Activated CD4-positive, alpha-beta T cell treated with anti-CD3 and anti-CD28 coated beads for 4 hours (primary cell): Measurements from ENCODE around the gene MILR1.
"Not testable (repeated sequence)": the region's sequence is repeated elsewhere in the genome, so short reads cannot be mapped to it uniquely, and the experiment has no call there.

Experiments
- DNase-seq, 2 donors: peaks; one replicate each; pipeline ENCODE4 v3.0.0-alpha.2; 2020

MILR1 gene, protein sequence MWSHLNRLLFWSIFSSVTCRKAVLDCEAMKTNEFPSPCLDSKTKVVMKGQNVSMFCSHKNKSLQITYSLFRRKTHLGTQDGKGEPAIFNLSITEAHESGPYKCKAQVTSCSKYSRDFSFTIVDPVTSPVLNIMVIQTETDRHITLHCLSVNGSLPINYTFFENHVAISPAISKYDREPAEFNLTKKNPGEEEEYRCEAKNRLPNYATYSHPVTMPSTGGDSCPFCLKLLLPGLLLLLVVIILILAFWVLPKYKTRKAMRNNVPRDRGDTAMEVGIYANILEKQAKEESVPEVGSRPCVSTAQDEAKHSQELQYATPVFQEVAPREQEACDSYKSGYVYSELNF

DNA sequence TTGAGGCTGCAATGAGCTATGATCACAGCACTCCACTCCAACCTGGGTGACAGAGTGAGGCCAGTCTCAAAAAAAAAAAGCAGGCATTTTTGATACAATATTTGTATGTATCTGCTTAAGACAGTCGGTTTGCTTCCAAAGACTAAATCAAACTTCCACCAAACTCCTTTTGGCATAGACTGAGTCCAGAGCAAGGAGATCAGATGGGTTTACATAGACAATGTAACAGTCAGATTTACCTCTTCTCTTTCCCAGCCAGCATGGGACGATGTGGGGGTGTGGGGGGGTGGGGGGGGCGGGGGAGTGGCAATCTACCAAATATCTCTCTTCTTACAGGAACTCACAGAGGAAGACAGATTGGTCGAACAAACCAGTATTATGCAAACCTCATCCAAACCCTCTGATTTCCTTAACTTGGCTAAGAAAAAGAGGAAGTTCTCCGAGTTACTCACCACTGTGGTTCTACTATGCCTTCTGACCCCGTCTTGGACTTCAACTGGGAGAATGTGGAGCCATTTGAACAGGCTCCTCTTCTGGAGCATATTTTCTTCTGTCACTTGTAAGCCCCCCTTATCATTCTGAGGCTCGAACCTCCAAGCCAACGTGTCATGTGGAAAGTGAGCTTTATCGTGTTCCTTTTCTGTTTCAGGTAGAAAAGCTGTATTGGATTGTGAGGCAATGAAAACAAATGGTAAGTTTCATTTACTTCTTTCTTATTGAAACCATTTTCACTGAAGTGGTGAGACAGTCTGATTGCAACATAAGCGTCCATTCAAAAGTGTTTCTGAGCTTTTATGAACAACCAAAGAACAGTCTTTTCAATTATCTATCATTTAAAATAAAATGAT, at the start of gene MILR1:
Gene MILR1, plus strand, starts transcription at position 451 of the 848 bp plus-strand sequence. Its CDS starts 54 bp downstream, at position 505.
- no peak for DNase-seq

DNA sequence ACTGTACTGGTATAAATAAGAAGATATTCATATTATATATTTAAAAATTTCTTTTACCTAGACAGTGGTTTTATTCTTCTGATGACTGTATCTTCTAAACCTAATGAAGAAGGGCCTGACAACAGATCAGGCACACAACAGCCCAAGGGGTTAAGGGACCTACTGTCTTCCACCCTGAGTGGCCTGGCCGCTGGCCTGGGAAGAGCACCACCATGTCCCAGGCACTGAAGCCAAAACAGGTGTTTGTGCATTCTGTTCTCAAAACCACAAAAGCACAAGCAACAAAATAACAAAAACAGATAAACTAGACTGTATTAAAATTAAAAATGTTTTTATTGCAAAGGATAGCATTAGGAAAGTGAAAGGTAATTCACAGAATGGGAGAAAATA, 49.2 kb upstream of the MILR1 start:
- no peak for DNase-seq

DNA sequence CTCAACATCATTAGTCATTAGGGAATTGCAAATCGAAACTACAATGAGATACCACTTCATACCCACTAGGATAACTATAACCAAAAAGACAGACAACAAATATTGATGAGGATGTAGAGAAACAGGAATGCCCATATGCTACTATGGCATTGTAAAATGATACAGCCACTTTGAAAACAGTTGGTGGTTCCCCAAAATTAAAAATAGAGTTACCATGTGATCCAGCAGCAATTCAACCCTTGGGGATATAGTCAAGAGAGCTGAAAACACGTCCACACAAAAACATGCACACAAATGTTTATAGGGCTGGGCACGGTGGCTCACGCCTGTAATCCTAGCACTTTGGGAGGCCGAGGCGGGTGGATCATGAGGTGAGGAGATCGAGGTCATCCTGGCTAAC, 48.3 kb upstream of the MILR1 start:
- no peak for DNase-seq

DNA sequence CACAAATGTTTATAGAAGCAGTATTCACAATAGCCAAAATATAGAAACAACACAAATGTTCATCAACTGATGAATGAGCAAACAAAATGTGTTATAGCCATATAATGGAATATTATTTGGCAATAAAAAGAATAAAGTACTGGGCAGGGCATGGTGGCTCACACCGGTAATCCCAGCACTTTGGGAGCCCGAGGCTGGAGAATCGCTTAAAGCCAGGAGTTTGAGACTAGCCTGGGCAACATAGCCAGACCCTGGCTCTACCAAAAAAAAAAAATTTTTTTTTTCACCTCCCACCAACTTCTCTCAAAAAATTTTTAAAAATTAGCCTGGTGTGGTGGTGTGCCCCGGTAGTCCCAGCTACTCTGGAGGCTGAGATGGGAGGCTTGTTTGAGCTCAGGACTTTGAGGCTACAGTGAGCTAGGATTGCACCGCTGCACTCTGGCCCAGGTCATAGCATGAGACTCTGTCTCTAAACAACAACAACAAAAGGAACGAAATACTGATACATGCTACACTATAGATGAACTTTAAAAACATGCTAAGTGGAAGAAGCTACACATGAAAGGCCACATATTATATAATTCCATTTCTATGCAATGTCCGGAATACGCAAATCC, 47.6 kb upstream of the MILR1 start:
- no peak for DNase-seq

DNA sequence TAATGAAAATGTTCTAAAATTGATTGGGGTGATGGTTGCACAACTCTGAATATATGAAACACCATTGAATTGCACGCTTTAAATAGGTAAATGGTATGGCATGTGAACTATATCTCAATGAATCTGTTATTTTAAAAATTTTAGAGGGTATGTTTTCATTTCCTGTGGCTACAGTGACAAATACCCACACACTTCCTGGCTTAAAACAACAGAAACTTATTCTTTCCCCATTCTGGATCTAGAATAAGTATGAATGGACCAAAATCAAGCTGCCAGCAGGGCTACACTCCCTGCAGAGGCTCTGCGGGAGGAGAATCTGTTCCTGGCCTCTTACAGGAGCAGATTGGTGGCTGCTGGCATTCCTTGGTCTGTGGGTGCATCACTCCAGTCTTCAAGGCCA, 47.0 kb upstream of the MILR1 start:
- no peak for DNase-seq

DNA sequence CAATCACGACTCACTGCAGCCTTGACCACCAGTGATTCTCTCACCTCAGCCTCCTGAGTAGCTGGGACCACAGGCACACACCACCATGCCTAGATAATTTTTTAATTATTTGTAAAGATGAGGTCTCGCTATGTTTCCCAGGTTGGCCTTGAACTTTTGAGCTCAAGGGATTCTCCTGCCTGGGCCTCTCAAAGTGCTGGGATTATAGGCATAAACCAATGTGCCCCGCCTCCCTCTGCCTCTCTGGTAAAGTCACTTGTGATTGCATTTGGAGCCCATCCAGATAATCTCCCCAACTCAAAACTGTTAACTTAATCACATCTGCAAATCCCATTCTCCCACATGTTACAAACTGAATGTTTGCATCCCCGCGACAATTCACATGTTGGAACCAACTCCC, 46.4 kb upstream of the MILR1 start:
- no peak for DNase-seq

DNA sequence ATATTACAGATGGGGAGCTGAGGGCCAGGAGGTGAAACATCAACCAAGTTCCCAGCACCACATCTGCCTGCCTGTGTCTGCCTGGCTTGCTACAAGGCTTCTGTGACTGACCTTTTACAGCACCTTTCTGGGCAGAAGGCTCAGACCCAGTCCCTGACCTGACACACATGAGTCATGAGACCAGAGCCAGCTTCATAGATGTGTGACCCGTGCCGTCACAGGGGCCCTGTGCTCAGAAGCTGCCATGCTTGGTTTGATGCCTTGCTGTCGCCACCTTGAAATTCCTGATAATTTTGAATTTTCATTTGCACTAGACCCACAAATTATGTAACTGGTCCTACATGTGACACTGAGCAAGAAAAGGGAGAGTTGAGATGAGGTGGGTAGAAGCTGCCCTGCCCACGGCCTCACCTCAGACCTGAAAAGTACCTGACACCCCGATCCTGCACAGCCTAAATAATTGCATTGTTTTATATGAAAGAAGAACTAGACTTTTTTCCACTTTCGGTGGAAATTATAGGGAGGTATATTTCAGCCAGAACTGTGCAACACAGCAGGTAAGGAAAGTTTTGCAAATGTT, 44.9 kb upstream of the MILR1 start:
- no peak for DNase-seq

DNA sequence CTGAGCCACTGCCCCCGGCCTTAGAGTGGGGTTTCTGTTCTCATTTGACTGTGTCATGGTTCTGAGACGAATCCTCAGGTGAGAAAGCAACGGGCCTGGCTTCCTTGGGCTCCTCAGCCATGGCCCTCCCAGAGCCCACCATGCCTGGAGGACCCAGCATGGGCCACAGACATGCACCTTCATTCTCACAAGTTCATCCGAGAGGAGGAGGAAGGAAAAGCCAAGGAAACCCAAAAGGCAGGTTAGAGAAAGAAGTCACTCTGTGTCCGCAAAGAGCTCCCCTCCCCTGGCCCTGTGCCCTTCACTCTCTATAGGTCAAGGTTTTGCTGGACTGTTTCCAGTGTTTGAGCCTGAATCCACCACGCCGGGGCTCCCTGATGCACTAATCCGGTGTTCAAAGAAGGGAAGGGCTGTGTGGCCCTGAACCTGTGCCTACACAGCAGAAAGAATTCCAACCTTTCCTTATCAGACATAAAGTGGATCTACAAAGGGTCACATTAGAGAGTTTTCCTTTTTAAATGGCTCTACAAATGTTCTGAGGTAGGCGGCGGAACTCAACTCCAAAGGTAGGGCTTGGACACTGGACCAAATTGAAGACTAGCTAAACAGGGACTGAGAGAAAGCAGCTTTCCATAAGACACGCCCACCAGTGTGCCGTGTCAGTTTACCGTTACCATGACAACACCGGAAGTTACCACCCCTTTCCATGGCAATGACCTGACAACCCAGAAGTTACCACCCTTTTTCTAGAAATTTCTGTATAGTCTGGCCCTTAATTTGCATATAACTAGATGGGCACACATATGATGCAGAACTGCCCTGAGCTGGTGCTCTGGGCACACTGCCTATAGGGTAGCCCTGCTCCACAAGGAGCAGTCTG, 42.4 kb upstream of the MILR1 start:
- no peak for DNase-seq

DNA sequence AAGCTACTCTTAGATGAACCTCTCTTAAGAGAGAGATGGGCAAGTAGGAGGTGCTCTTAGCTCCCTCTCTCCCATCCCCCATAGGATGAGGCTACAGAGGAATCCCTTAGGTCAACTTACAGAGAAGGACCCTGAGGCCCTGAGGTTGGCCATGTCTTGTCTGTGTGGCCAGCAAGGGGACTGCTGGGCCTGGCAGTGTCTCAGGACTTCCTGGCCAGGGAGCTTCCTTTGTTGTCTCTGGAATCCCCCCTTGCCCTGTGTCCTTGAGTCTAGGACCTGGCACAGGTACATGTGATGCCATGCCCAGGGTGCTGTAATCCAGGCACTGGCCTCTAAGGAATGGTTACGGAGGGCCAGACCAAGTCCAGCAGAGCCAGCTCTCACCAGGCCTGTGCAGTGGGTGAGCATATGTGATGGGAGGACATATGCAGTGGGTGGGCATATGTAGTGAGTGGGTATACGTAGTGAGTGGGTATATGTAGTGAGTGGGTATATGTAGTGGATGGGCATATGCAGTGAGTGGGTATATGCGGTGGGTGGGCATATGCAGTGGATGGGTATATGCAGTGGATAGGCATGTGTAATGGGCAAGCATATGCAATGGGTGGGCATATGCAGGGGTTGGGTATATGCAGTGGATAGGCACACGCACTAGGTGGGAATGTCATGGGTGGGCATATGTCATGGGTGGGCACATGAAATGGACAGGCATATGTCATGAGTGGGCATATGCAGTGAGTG, 38.0 kb upstream of the MILR1 start:
- DNase-seq = no peak

DNA sequence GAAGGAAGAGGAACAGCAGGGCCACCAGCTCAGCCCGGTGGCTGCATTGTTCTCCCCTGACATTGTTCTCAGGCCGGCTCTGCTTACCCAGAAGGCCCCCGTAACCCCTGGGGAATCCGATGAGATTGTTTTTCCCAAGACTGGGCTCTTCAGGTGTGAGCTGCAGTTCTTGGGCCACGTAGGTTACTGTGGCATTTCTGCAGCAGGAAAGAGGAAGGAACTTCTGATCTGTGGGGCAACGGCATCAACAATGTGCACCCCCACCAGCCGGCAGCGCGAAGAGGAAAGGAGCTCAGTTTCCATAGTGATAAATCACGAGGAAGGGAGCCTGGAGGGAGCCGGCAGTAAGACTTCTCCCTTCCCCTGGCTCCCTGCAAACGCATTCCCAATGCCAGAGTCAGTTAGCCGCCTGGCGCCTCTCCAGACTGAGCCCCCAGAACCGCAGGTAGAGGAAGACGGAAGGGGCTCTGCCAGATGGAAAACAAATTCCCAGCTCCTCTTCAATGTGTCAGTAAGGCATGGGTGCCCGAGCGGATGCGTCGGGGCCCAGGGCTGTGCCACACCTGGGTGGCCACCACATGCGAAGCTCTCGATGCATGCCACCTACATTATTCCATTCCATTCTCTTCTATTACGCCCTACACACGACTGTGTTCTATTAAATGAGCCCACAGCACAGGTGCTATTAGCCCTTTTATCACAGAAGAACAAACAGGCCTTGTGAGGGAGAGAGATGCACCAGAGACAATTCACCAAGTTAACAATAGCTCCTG, 36.7 kb upstream of the MILR1 start:
- no peak for DNase-seq

DNA sequence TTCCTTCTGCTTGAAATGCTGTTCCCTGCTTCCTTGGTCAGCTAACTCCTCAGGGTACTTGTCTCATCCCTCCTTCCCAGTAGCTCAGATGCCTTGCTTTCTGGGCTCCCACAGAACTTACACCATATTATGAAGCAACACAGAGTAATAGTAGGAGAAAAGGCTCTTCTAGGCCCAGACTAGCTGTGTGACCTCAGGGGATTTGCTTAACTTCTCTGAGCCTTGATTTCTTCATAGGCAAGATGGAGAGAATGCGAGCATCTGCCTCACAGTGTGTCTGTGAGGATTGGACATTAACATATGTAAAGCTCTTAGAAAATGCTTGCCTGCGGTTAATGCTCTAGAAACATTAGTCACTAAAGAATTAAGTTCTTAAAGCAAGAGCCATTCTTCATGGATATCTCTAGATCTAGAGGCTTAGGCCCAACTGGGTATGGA, 36.0 kb upstream of the MILR1 start:
- no peak for DNase-seq

DNA sequence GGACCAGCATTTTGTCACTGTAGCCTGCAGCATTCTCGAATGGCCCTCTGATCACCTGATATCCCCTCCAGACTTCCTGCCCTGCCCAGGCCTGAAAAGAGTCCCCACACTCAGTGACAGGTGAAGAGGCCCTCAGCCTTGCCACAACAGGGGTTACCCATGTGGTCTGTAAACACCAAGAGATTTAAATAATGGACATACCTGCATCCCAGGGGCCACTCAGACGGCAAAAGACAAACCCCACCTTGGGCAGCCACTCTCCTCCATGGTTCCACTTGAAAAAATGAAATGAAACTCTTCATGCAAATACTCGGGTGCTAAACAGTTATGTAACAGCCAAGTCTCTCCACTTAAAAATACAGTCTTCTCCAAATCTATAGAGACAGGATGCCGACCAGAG, 35.4 kb upstream of the MILR1 start:
- DNase-seq = no peak

DNA sequence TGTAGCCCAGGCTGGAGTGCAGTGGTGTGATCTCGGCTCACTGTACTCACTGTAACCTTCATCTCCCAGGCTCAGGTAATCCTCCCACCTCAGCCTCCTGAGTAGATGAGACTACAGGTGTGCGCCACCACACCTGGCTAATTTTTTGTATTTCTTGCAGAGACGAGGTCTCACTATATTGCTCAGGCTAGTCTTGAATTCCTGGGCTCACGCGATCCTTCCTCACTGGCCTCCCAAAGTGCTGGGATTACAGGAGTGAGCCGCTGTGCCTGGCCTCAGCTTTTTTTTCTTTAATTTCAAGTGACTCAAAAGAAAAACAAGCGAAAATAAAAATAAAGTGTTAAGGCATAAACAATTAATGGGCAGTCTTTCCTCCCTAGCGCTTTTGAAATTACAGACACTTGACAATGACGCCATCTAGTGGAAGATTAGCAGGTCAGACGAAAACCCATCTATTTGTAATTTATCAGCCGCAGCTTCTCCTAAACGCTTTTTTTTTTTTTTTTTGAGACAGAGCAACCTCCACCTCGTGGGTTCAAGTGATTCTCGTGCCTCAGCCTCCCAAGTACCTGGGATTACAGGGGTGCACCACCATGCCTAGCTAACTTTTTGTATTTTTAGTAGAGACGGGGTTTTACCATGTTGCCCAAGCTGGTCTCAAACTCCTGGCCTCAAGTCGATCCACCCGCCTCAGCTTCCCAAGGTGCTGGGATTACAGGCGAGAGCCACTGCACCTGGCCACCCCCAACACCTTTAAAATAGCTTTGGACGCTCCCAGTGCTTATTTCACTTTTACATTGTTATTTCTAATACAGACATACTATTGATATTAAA, 30.2 kb upstream of the MILR1 start:
- DNase-seq = no peak

DNA sequence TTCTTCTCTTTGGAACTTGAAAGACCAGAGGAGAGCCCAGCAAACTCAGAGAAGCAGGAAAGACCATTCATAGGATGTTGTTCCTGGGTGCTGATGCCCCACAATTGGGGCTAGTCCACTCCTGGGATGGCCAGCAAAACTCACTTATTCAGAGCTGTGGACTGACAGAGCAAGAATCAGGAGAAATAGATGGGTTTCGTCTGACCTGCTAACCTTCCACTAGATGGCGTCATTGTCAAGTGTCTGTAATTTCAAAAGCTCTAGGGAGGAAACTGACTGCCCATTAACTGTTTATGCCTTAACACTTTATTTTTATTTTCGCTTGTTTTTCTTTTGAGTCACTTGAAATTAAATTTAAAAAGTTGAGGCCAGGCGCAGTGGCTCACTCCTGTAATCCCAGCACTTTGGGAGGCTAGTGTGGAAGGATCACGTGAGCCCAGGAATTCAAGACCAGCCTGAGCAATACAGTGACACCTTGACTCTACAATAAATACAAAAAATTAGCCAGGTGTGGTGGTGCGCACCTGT, 28.7 kb upstream of the MILR1 start:
- peak; percentile 36 to 44 for DNase-seq

DNA sequence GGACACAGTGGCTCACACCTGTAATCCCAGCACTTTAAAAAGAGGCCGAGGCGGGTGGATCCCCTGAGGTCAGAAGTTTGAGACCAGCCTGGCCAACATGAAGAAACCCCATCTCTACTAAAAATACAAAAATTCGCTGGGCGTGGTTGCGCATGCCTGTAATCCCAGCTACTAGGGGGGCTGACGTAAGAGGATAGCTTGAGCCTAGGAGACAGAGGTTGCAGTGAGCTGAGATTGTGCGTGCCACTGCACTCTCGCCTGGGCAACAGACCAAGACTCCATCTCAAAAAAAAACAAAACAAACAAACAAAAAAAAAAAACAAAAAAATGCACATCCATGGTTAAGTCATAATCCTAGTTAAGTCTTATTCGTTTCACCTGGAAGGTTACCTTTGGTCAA, 26.8 kb upstream of the MILR1 start:
- not testable (repeated sequence) for DNase-seq

DNA sequence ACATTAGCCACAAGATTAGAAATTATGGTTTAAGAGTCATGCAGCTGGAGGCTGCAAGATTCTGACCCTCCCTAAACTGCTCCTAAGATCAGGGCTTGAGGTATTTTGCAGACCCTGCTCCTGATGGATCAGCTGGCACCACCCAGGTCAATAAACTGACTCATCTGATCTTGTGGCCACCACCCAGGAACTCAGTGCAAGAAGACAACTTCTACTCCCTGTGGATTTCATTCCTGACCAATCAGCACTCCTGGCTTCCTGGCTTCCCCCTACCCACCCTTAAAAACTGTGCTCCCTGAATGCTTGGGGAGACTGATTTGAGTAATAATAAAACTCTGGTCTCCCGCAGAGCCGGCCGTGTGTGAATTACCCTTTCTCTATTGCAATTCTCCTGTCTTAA, 25.0 kb upstream of the MILR1 start:
- no peak for DNase-seq

DNA sequence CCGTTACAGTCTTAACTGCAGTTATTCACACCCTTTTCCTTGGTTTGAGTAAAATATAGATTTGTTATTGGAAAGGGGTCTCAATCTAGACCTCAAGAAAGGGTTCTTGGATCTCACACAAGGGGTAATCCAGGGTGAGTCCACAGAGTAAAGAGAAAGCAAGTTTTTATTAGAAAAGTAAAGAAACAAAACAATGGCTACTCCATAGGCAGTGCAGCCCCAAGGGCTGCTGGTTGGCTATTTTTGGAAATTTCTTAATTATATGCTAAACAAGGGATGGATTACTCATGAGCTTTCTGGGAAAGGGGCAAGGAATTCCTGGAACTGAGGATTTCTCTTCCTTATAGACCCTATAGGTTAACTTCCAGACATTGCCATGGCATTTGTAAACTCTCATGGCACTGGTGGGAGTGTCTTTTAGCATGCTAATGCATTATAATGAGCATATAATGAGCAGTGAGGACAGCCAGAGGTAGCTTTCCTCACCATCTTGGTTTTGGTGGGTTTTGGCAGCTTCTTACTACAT, 24.5 kb upstream of the MILR1 start:
- no peak for DNase-seq

DNA sequence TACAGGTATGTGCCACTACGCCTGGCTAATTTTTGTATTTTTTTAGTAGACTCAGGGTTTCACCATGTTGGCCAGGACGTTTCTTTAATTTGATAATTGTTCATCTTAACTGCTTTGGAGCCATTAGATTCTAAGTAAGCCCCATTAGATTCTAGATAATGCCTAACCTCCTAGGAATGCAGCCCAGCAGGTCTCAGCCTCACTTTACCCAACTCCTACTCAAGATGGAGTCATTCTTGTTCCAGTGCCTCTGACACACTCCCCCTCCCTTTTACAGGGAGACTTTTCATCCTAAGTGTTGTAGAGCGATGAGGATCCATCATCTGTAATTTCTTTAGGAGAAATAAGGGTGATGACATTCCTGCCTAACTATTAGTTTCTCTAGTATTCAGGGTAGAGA, 23.7 kb upstream of the MILR1 start:
- DNase-seq = no peak

DNA sequence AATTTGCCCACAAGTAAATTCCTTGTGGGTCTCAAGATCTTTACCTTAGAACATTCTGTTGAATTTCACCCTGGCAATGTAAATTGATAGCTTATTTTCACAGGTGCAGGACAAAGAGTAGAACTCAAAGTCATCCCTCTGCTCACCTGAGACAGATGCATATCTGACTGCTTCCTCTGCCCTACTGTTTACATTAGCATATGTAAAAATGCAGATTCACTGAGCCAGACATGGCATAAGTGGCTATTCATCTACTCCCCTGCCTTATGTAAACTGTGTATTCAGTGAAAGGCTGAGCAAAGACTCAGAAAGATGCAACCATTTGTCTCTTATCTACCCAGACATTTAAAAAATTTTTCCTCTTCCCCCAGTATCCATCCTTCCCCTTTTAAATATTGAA, 22.3 kb upstream of the MILR1 start:
- DNase-seq = no peak
